ENCODE results near the gene HOXA2.

The HOXA2 gene

DNA sequence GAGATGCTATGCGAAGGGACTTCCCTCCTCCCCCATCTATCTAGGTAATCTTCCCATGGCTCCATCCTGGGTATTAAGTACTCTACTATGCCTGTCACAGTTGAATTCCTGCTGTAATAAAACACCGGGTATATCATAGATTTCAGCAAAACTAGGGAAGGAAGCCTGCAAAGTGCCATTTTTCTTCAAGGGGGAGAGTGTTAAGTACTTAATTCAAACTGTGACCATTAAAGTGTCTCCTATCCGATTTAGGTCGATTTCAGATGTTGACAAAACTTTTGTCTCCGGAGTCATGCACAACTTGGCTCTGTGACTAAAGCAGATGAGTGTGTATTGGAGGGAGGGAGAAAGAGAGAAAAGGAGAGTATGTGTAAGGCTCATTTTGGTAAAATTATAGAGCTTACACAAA lies 23.5 kb upstream of the HOXA2 start:
- no peak for DNase-seq (ENCODE audit: low spot score)
- CTCF ChIA-PET, result no interaction called here
- TF ChIP-seq, protein P1, sequence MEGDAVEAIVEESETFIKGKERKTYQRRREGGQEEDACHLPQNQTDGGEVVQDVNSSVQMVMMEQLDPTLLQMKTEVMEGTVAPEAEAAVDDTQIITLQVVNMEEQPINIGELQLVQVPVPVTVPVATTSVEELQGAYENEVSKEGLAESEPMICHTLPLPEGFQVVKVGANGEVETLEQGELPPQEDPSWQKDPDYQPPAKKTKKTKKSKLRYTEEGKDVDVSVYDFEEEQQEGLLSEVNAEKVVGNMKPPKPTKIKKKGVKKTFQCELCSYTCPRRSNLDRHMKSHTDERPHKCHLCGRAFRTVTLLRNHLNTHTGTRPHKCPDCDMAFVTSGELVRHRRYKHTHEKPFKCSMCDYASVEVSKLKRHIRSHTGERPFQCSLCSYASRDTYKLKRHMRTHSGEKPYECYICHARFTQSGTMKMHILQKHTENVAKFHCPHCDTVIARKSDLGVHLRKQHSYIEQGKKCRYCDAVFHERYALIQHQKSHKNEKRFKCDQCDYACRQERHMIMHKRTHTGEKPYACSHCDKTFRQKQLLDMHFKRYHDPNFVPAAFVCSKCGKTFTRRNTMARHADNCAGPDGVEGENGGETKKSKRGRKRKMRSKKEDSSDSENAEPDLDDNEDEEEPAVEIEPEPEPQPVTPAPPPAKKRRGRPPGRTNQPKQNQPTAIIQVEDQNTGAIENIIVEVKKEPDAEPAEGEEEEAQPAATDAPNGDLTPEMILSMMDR (conservative IDR thresholded peaks at IDR 0.05; ENCODE audit: low read depth), result no peak
- POLR2A ChIA-PET (ENCODE audit: low non-redundant PET), result no interaction called here
- H3K27ac ChIP-seq, result no peak overlapping the region

DNA sequence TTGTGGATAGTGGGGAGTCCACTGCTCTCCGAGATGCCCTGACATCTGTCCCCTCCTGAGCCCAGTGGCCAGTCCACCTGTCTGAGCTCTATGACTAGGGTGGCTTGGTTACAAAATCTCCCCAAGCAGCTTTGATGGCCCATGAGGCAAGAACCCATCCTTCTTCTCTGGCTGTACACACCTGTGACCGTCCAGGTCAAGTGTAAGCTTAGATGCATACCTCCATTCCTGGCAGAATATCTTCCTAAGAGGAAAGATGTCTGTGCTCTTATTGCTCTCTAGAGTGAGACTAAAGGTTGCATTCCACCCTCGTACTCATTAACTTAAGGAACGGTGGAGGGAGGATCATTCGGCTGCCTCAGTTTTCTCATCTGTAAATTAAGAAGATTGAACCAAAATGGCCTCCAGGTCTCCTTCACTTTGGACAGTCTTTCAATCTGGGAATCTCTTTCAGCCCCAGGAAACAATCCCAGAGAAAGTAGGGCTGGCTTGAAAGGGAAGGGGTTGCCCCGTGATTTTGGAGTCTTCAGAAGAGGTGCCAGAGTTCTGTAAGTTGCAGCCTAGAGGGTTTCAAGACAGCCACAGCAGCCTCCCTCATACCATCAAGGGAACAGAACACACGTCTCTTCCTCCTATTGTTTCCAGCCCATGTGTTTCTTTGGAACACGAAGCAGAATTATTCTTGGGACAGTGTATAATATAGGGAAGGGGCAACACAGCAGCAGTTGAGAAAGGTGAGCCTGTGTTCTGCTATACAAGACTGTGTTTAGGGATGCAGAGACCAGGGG lies 22.6 kb upstream of the HOXA2 start:
- TF ChIP-seq, protein P1 (conservative IDR thresholded peaks at IDR 0.05; ENCODE audit: low read depth), result no peak
- no peak overlapping the region for H3K27ac ChIP-seq
- ChIA-PET CTCF (no interaction called here), POLR2A (ENCODE audit: low non-redundant PET) (no interaction called here)
- no peak for DNase-seq (ENCODE audit: low spot score)

DNA sequence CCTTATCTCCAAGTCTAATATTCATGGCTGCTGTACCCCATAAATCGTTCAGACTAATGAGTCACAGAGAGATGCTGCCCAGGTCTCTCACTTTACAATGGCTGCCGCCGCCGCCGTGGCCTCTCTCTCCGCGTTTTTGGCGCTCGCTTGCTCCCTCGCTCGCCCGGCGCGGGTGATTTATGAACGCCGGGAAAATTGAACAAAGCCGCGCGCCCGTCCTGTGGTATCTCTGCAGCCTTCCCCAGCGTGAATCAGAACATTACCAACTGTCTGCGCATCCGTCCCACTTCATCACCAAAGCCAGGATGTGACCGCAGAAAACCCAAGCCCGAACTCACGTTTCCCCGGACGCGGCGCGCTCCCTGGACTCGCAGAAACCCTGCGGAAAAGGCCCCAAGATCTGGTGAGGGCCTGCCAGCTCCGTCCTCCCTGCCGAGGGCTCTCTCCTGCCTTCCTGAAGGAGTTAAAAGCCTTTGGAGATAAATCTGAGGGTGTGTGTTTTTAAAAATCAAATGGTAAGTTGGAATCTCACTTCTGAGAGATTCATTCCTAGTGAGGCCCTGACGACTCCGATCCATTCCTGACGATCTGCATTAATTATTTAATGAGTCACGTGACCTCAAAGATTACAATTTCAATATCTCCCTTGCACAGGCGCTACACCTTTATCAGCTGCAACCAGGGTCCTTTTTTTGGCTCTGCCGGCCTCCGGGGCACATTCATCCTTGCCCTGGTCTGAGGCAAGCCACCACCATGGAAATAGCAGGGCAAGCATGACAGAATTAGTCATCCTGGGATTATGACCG lies 21.8 kb upstream of the HOXA2 start:
- ChIA-PET CTCF (no interaction called here), POLR2A (ENCODE audit: low non-redundant PET) (no interaction called here)
- TF ChIP-seq, protein P1 (conservative IDR thresholded peaks at IDR 0.05; ENCODE audit: low read depth), result no peak
- no peak for DNase-seq (ENCODE audit: low spot score)
- no peak overlapping the region for H3K27ac ChIP-seq

DNA sequence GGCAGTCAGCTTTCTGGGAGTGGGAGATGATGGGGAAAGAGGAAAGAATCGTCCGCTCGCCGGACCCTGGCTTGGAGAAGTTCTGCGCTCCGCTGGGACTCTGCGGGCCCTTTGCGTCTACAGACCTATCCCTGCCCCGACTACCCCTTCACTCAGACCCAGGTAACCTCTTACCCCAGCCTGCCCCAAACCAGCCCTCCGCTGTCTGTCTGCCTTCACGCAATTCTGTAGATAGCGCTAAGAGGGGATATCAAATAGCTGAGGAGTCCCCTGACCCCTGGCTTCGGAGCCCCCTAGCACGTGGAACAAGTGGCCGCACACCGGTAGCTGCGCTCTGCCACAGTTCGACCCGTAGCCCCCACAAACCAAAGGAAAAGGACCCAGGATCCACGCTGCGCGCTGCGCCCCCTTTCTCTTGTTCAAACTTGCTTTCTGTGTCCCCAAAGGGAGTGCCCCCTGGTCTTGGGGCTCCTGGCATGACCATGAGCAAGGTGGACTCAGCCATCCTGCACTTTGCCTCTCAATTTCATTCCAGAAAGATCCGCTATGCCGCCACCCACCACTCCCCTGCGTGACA lies 21.1 kb upstream of the HOXA2 start:
- ChIA-PET POLR2A (ENCODE audit: low non-redundant PET) (no interaction called here), CTCF (interaction anchor here (0.6 kb wide), 1 partner anchor 43 kb away, joined by 3 read pairs; no protein-coding TSS in a partner anchor)
- TF ChIP-seq, protein P1 (conservative IDR thresholded peaks at IDR 0.05; ENCODE audit: low read depth), result no peak
- no peak overlapping the region for H3K27ac ChIP-seq
- DNase-seq (ENCODE audit: low spot score), result no peak

DNA sequence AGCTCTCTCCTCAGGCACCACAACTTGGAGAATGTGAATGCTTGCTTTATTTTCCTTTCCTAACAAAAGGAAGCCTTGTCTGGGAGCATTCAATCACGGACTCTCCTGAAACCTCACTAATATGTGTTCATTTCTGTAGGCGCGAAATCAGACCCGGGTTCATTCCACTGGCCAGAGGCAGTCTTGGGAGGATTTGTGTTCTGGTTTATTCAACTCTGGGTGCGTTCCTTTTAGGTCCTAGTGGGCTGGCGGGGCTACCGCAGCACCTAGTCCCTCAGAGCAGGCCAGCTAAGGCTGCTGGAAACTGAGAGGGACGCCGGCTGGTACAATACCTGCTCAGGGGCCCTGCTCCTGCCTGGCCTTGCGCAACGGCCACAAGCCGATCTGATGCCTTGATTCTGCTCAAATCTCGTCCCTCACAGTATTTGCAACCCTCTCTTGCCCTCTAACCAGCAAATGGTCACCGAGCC lies 20.6 kb upstream of the HOXA2 start:
- no peak for DNase-seq (ENCODE audit: low spot score)
- POLR2A ChIA-PET (ENCODE audit: low non-redundant PET), result no interaction called here
- no peak overlapping the region for H3K27ac ChIP-seq
- CTCF ChIA-PET, result interaction anchor here (0.6 kb wide), 1 partner anchor 43 kb away, joined by 3 read pairs; no protein-coding TSS in a partner anchor
- TF ChIP-seq, protein P1 (conservative IDR thresholded peaks at IDR 0.05; ENCODE audit: low read depth), result no peak
